ENCODE results near the gene SLC43A1. TPM values are rescaled to one million over a fixed set of nuclear protein-coding genes. Genes with fewer than 3 reads are reported as not detected.

Gene SLC43A1
- polyA plus RNA-seq, 3 donors = 5.4 to 6.2 (median 5.8) TPM

GRCh38 chr11:57523419-57523818 is 7.9 kb upstream of the SLC43A1 start:
- WGBS (ENCODE audit: insufficient coverage) = 100% methylated on average over 3 of the region's 4 CpGs
- Histone ChIP-seq H4K20me1 (ENCODE audit: insufficient read depth, low read length) (no peaks in the 10 kb centered on the region), H3K9ac (ENCODE audit: insufficient read depth, low read length, poor library complexity, severe bottlenecking) (no peak overlapping the region), H3K9me3 (replicated peaks in 1 of 2; ENCODE audit: control insufficient read depth in 1 of 2, insufficient read depth in 1 of 2, low read length in 2 of 2) (no peaks in the 10 kb centered on the region), H3K27ac (ENCODE audit: low read depth in 1 of 2, low read length in 2 of 2) (no peak overlapping the region), H3K4me3 (replicated peaks in 1 of 3; ENCODE audit: low read depth in 2 of 3, low read length in 3 of 3) (no peak overlapping the region), H3K4me2 (replicated peaks; ENCODE audit: extremely low read depth, low read length, poor library complexity, severe bottlenecking) (no peak overlapping the region), H3K36me3 (replicated peaks in 1 of 2; ENCODE audit: control insufficient read depth in 1 of 2, insufficient read depth in 2 of 2, low read length in 2 of 2) (peaks cover under 1% of the 10 kb centered on the region in 2 donors), H3K4me1 (ENCODE audit: control insufficient read depth in 1 of 2, insufficient read depth in 2 of 2, low read length in 2 of 2) (no peaks in the 10 kb centered on the region), H2AFZ (ENCODE audit: insufficient read depth, low read depth, low read length, poor library complexity, severe bottlenecking) (no peak overlapping the region), H3K27me3 (ENCODE audit: control insufficient read depth in 2 of 2, insufficient read depth in 2 of 2, low read length in 2 of 2) (no peaks in the 10 kb centered on the region), H3K79me2 (ENCODE audit: insufficient read depth, low read length) (peaks cover under 1% of the 10 kb centered on the region)
- H3K27me3 Mint-ChIP-seq (ENCODE audit: low read depth in 3 of 3) = peaks cover 0 to 2% (median 0%) of the 10 kb centered on the region in 3 donors
- no peak for TF ChIP-seq CTCF (IDR thresholded peaks at IDR 0.05)
- no peaks in the 10 kb centered on the region for H3K4me1 Mint-ChIP-seq
- H3K27ac Mint-ChIP-seq = no peak overlapping the region
- peaks cover 0 to 6% (median 0%) of the 10 kb centered on the region in 7 donors for H3K9me3 Mint-ChIP-seq
- intact Hi-C loops (cut with micrococcal nuclease) = no loop called here
- H3K4me3 Mint-ChIP-seq = no peak overlapping the region
- peaks cover 10 to 16% of the 10 kb centered on the region in 2 donors for H3K36me3 Mint-ChIP-seq
- no peak for DNase-seq

GRCh38 chr11:57521116-57521515 is 5.6 kb upstream of the SLC43A1 start:
- H3K4me3 ChIP-seq (replicated peaks in 1 of 3; ENCODE audit: low read depth in 2 of 3, low read length in 3 of 3) = no peak overlapping the region
- H3K27ac ChIP-seq (ENCODE audit: low read depth in 1 of 2, low read length in 2 of 2) = no peak overlapping the region
- H3K27ac Mint-ChIP-seq = no peak overlapping the region
- H3K79me2 ChIP-seq (ENCODE audit: insufficient read depth, low read length) = peaks cover under 1% of the 10 kb centered on the region
- no peak for TF ChIP-seq CTCF (IDR thresholded peaks at IDR 0.05)
- peaks cover 5% of the 10 kb centered on the region for H3K4me1 Mint-ChIP-seq
- no peak overlapping the region for H3K4me2 ChIP-seq (replicated peaks; ENCODE audit: extremely low read depth, low read length, poor library complexity, severe bottlenecking)
- no peak overlapping the region for H3K9ac ChIP-seq (ENCODE audit: insufficient read depth, low read length, poor library complexity, severe bottlenecking)
- peaks cover under 1 to 2% of the 10 kb centered on the region in 2 donors for H3K4me1 ChIP-seq (ENCODE audit: control insufficient read depth in 1 of 2, insufficient read depth in 2 of 2, low read length in 2 of 2)
- no peak for DNase-seq
- no peaks in the 10 kb centered on the region for H3K36me3 ChIP-seq (replicated peaks in 1 of 2; ENCODE audit: control insufficient read depth in 1 of 2, insufficient read depth in 2 of 2, low read length in 2 of 2)
- intact Hi-C loops (cut with micrococcal nuclease) = no loop called here
- H2AFZ ChIP-seq (ENCODE audit: insufficient read depth, low read depth, low read length, poor library complexity, severe bottlenecking) = no peak overlapping the region
- no peaks in the 10 kb centered on the region for H3K9me3 ChIP-seq (replicated peaks in 1 of 2; ENCODE audit: control insufficient read depth in 1 of 2, insufficient read depth in 1 of 2, low read length in 2 of 2)
- no peaks in the 10 kb centered on the region for H3K27me3 ChIP-seq (ENCODE audit: control insufficient read depth in 2 of 2, insufficient read depth in 2 of 2, low read length in 2 of 2)
- no peaks in the 10 kb centered on the region for H4K20me1 ChIP-seq (ENCODE audit: insufficient read depth, low read length)
- peaks cover 0 to 6% (median 0%) of the 10 kb centered on the region in 7 donors for H3K9me3 Mint-ChIP-seq
- no peak overlapping the region for H3K4me3 Mint-ChIP-seq
- WGBS (ENCODE audit: insufficient coverage) = 100% methylated on average over 1 of the region's 2 CpGs
- H3K27me3 Mint-ChIP-seq (ENCODE audit: low read depth in 3 of 3) = peaks cover 0 to 8% (median 2%) of the 10 kb centered on the region in 3 donors
- peaks cover 3 to 7% of the 10 kb centered on the region in 2 donors for H3K36me3 Mint-ChIP-seq
